Esophagus muscularis mucosa (tissue), 4 donors: ENCODE measurements around the gene BAHCC1. TPM values are rescaled to one million over a fixed set of nuclear protein-coding genes. Genes with fewer than 3 reads are reported as not detected.
"Not testable (repeated sequence)": the region's sequence is repeated elsewhere in the genome, so short reads cannot be mapped to it uniquely, and the experiment has no call there.

Experiments
- DNase-seq: peaks from one replicate; pipeline ENCODE4 v3.0.0-alpha.2; 2017; ENCODE audit errors: extremely low spot score
- H3K27ac ChIP-seq, 4 donors: fragments of 200-600 bp; sonication (generic); replicated peaks in 1 of 4; 1 replicate in 3 of 4; 2 replicates in 1 of 4; pipeline ENCODE4 v1.5.1; 2016 to 2019; ENCODE audit warnings: mild to moderate bottlenecking in 1 of 4
- H3K27me3 ChIP-seq, 4 donors: fragments of 200-600 bp; sonication (generic); one replicate each; pipeline versions ENCODE4 v1.5.1 to v1.6.0; 2016 to 2019
- H3K36me3 ChIP-seq, 4 donors: fragments of 200-600 bp; sonication (generic); one replicate each; pipeline ENCODE4 v1.5.1; 2016 to 2019
- H3K4me1 ChIP-seq, 4 donors: fragments of 200-600 bp; sonication (generic); one replicate each; pipeline ENCODE4 v1.5.1; 2016 to 2019
- H3K4me3 ChIP-seq, 4 donors: fragments of 200-600 bp; sonication (generic); 1 replicate in 2 of 4; 2 replicates in 2 of 4; pipeline ENCODE4 v1.5.1; 2016 to 2019; ENCODE audit warnings: mild to moderate bottlenecking in 4 of 4, moderate library complexity in 1 of 4
- H3K9me3 ChIP-seq, 4 donors: fragments of 200-600 bp; sonication (generic); 1 replicate in 3 of 4; 2 replicates in 1 of 4; pipeline ENCODE4 v1.5.1; 2016 to 2019
- EP300 ChIP-seq: sonication (generic); formaldehyde crosslinking; IDR thresholded peaks from one replicate; pipeline ENCODE4 v1.6.1; 2017; ENCODE audit warnings: antibody characterized with exemption
- POLR2A ChIP-seq: fragments of 450-650 bp; IDR thresholded peaks from one replicate; pipeline ENCODE4 v1.6.1; 2017; ENCODE audit warnings: antibody characterized with exemption, moderate library complexity, mild to moderate bottlenecking, low read depth
- POLR2AphosphoS5 ChIP-seq, 2 donors: sonication (generic); formaldehyde crosslinking; IDR thresholded peaks; one replicate each; pipeline ENCODE4 v1.6.1; 2017; ENCODE audit warnings: antibody characterized with exemption in 2 of 2
- WGBS: methylation state at CpG from one replicate; pipeline ENCODE4 v1.1.5; 2018; 5-methylcytosine and 5-hydroxymethylcytosine counted together
- intact Hi-C: fragments of 100-400 bp; cut with DNase I; formaldehyde crosslinking; loops from one replicate; pipeline ENCODE4 v1.15.1; 2023
- total RNA-seq, 4 donors: library from RNA; depleted of rRNA; stranded (reverse); fragments of >200 nt; gene quantifications; one replicate each; pipeline versions ENCODE4 v1.1.0 to v1.2.1, GENCODE V29; 2016
- TF ChIP-seq, protein P1 (sequence below), 3 experiments: fragments of 200-600 bp in 2 of 3; fragments of 450-650 bp in 1 of 3; sonication (generic) in 2 of 3; IDR thresholded peaks; one replicate each; pipeline ENCODE4 v1.5.1; 2017 to 2019; ENCODE audit warnings: antibody characterized with exemption in 3 of 3, mild to moderate bottlenecking in 2 of 3, moderate library complexity in 1 of 3

Gene BAHCC1
- total RNA-seq, 4 donors from 2014 or later: 15.9 to 38.1 (median 21.1) TPM

- 91% methylated on average over 19 of the region's 21 CpGs for WGBS
- peaks cover 0 to 6% (median 0%) of the 10 kb centered on the region in 4 donors for H3K27me3 ChIP-seq
- H3K27ac ChIP-seq: no peak overlapping the region
- TF ChIP-seq EP300 (no peak), POLR2A (no peak), POLR2AphosphoS5 (IDR thresholded peaks at IDR 0.05) (no peak)
- TF ChIP-seq, protein P1, sequence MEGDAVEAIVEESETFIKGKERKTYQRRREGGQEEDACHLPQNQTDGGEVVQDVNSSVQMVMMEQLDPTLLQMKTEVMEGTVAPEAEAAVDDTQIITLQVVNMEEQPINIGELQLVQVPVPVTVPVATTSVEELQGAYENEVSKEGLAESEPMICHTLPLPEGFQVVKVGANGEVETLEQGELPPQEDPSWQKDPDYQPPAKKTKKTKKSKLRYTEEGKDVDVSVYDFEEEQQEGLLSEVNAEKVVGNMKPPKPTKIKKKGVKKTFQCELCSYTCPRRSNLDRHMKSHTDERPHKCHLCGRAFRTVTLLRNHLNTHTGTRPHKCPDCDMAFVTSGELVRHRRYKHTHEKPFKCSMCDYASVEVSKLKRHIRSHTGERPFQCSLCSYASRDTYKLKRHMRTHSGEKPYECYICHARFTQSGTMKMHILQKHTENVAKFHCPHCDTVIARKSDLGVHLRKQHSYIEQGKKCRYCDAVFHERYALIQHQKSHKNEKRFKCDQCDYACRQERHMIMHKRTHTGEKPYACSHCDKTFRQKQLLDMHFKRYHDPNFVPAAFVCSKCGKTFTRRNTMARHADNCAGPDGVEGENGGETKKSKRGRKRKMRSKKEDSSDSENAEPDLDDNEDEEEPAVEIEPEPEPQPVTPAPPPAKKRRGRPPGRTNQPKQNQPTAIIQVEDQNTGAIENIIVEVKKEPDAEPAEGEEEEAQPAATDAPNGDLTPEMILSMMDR (IDR thresholded peaks at IDR 0.05): no peak
- H3K4me1 ChIP-seq: peaks cover 6 to 16% (median 12%) of the 10 kb centered on the region in 4 donors
- intact Hi-C loops: no loop called here
- no peak overlapping the region for H3K4me3 ChIP-seq
- DNase-seq: no peak
- no peaks in the 10 kb centered on the region for H3K36me3 ChIP-seq
- no peaks in the 10 kb centered on the region for H3K9me3 ChIP-seq
Measured at GRCh38 chr17:81348097-81349055, 46.9 kb upstream of the BAHCC1 start.

DNA sequence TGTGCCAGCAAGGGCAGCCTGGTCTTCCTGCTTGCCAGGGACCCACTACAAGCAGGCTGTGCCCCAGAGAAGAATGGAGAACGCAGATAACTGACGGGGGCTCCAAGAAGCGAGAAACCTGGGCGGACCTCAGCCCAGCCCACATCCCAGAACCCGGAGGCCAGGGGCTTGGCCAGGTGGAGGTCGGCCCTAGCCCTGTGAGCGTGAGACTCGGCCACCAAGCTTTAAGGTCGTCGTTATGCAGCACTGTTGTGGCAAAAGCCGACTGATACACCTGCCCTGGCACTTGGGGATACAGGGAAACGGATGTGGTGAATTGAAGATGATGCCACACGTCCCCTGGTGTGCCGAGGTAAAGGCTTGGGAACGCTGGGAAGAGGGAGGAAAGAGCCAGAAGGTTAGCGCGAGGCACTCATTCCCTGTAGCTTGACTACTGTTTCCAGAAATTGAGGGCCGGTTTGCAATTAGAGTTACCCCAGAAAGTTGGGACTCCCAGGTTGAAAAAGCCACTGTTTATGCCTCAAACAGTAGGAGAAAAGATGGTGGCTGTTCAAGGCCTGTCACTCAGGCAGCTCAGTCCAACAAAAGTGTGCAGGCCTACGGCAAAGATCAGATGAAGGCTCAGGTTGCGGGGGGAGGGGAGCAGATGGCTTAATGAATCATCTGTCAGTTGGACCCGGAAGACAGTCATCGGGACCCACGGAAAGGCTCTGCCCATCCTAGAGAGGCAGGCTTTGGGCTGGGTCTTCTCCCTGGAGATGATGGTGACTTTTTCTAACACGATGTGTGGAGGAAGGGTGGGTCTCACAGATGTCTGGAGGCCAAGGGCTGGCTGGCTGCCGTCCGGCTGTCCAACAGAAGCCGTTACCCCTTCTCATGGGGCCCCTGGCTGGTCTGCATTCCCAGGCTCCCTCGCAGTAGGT lies 45.6 kb upstream of the BAHCC1 start:
- peak overlapping the region in 1 of 4 donors; percentile 34 for H3K27ac ChIP-seq
- H3K4me3 ChIP-seq: no peak overlapping the region
- intact Hi-C loops: no loop called here
- no peaks in the 10 kb centered on the region for H3K36me3 ChIP-seq
- 86% methylated on average over 21 of the region's 28 CpGs for WGBS
- DNase-seq: no peak
- peaks cover 0 to 6% (median 0%) of the 10 kb centered on the region in 4 donors for H3K27me3 ChIP-seq
- TF ChIP-seq POLR2A: no peak
- TF ChIP-seq, protein P1 (IDR thresholded peaks at IDR 0.05): no peak
- H3K4me1 ChIP-seq: peaks cover 6 to 12% (median 11%) of the 10 kb centered on the region in 4 donors
- no peaks in the 10 kb centered on the region for H3K9me3 ChIP-seq

DNA sequence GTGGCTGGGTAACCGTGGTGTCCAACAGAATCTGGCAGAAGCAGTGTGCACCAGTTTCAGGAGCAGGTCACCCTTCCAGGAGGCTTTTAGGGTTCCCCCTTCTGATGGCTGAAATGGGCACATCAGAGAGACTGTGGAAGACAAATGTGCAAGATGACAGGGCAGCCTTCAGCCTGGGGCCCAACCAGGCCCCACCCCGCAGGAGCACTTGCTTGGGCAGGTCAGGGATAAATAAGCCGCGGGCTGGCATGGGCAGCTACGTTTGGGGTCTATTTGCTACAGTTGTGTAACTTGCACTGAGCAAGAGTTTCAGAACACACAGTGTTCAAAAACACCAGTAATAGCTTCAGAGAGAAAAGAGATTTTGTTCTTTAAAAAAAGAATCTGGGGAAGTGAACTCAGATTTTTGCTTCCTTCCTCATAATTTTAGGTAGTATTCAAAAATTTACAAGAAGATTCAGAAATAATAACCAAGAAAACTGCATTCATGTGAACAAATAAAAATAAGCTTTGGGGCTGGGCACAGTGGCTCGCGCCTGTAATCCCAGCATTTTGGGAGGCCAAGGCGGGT lies 44.9 kb upstream of the BAHCC1 start:
- Histone ChIP-seq H3K4me1 (peaks cover 6 to 12% (median 11%) of the 10 kb centered on the region in 4 donors), H3K4me3 (no peak overlapping the region), H3K27me3 (peaks cover 0 to 6% (median 0%) of the 10 kb centered on the region in 4 donors), H3K9me3 (no peaks in the 10 kb centered on the region), H3K27ac (peak overlapping the region in 1 of 4 donors; percentile 34), H3K36me3 (no peaks in the 10 kb centered on the region)
- TF ChIP-seq, protein P1 (IDR thresholded peaks at IDR 0.05): no peak
- TF ChIP-seq EP300 (no peak), POLR2A (no peak), POLR2AphosphoS5 (IDR thresholded peaks at IDR 0.05) (no peak)
- 74% methylated on average over 7 of the region's 8 CpGs for WGBS
- no peak for DNase-seq
- intact Hi-C loops: no loop called here

DNA sequence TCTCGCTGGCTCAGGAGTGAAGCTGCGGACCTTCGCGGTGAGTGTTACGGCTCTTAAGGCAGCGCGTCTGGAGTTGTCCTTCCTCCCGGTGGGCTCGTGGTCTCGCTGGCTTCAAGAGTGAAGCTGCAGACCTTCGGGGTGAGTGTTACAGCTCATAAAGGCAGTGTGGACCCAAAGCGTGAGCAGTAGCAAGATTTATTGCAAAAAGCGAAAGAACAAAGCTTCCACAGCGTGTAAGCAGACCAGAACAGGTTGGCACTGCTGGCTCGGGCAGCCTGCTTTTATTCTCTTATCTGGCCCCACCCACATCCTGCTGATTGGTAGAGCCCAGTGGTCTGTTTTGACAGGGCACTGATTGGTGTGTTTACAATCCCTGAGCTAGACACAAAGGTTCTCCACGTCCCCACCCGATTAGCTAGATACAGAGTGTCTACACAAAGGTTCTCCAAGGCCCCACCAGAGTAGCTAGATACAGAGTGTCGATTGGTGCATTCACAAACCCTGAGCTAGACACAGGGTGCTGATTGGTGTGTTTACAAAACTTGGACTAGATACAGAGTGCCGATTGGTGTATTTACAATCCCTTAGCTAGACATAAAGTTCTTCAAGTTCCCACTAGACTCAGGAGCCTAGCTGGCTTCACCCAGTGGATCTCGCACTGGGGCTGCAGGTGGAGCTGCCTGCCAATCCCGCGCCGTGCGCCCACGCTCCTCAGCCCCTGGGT lies 43.8 kb upstream of the BAHCC1 start:
- H3K4me3 ChIP-seq, H3K36me3 ChIP-seq, DNase-seq, H3K9me3 ChIP-seq, H3K27me3 ChIP-seq, intact Hi-C loops, H3K27ac ChIP-seq: not testable (repeated sequence)
- H3K4me1 ChIP-seq: peaks cover 6 to 12% (median 10%) of the 10 kb centered on the region in 4 donors
- WGBS: 93% methylated on average over 23 of the region's 25 CpGs

DNA sequence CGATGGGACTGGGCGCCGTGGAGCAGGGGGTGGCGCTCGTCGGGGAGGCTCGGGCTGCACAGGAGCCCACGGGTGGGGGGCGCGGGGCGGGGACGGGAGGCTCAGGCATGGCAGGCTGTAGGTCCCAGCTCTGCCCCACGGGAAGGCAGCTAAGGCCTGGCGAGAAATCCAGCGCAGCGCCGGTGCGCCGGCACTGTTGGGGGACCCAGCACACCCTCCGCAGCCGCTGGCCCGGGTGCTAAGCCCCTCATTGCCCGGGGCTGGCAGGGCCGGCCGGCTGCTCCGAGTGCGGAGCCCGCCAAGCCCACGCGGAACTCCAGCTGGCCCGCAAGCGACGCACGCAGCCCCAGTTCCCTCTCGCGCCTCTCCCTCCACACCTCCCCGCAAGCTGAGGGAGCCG lies 43.2 kb upstream of the BAHCC1 start:
- H3K27me3 ChIP-seq, DNase-seq, intact Hi-C loops, H3K9me3 ChIP-seq, H3K4me1 ChIP-seq, H3K4me3 ChIP-seq, H3K36me3 ChIP-seq, H3K27ac ChIP-seq: not testable (repeated sequence)
- 94% methylated on average over 15 of the region's 38 CpGs for WGBS
